HL-60/S4 treated with retinoic acid at 250 ng/mL for 4 days and 3 days (cell line): Measurements from ENCODE around the gene UBE2A.

Experiments used
- in situ Hi-C: fragments of 300-500 bp; cut with MboI; formaldehyde crosslinking; loops from 2 replicates; pipeline ENCODE4 v1.7.0; 2022; ENCODE audit warnings: low sequenced_read_pairs

UBE2A gene

DNA sequence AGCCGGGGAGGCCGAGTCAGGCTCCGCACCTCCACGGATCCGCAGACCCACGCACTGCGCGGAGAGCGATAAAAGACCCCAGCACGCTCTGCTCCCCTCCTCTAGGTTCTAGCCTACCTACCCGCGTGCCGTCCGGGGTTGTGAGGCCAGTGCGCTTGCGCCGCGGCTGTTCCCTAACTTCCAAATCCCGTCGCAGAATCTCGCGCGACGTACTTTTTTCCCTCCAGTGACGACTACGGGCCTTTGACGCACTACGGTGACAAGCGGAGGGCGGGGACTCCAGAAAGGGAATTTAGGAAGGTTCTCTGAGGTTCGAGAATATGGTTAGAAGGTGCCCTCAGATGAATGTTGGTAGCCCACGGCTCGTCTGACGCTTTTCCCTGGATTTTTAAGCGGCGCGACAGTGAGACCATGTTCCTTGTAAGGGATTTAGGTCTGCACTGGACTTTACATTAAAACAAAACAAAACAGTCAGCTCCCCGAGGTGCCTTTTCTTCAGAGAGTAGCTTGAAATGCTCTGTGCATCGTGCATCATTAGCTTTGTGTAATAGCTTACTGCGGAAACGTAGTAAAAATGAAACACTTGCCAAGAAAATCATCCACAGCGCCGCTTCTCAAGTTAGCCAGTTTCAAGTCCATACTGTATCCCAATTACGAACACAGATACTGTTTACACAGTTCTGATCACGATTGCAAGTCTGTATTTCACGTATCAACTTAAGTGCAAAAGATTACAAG, 32.1 kb downstream of the UBE2A start, which contains the start of gene NKRF:
Gene NKRF, minus strand, starts transcription at position 145 of the 738 bp plus-strand sequence.
- in situ Hi-C loops, result no loop called here

DNA sequence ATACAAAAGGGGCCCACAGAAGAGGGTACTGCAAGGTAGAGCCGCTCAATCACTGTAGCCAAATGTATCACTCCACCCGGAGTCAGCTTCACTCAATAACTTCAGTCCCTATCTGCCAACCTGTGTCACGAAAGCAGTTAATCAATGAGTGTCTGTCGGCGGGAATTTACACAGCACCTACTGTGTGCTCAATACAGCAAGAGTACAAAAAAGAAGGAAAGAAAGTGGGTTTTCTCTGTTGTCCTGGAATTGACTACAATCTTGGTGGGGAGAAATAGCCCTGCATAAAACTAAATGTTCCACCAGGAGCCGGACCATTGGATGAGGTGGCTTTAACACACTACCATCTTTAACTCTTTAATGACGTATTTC, 32.6 kb downstream of the UBE2A start:
- in situ Hi-C loops, result no loop called here

GRCh38 chrX:119614776-119615175, 40.4 kb downstream of the UBE2A start:
- in situ Hi-C loops, result no loop called here

- in situ Hi-C loops, result no loop called here
These were observed 43.3 kb downstream of the UBE2A start for GRCh38 chrX:119617517-119618164.

DNA sequence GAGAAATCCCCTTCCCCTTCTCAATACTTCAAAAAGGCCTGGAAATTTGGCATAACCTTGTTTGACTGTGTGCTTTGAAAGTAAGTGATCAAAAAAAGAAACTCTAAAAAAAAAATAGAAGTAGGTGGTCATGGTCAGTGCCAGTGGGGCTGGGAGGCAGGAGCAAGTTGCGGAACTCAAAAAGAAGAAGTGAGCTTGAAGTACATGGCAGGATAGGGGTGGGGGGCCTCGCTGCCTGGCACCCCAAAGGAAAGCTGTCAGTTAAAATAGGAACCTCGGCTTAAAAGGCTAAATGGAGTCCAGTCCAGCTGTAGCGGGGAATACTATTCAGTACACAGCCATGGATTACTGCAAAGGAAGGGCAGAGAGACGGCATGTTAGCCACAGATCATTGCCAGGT, 44.1 kb downstream of the UBE2A start:
- in situ Hi-C loops, result no loop called here

GRCh38 chrX:119622356-119623232, 48.2 kb downstream of the UBE2A start:
- in situ Hi-C loops, result no loop called here

GRCh38 chrX:119624417-119624816, 50.1 kb downstream of the UBE2A start:
- in situ Hi-C loops, result no loop called here

DNA sequence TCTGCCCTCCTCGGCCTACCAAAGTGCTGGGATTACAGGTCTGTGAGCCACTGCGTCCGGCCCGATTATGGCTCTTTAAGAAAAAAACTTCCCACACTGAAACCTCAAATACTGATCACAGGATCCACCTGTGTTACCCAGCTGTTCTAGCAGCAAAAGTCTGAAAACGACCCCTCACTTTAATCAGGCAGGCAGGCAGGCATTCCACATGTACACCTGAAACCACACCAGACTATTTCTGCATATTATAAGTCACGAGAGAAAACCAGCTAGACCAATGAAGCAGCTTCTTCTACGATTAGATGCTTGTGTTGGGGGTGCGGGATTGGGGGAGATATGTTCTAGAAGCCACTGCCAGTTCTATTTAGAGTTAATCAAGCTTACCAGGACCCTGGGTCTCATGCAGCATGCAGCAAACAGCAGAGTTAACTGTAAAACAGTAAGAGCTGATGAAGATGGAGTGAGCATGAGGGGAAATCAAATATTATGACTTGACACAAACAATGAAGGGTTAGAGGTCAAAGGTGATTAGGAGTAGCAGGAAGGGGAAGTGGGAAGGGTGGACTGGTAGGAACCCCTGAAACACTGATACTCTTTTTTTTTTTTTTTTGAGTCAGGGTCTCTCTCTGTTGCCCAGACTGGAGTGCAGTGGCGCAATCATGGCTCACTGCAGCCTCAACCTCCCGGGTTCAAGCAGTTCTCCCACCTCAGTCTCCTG, 50.7 kb downstream of the UBE2A start:
- in situ Hi-C loops, result no loop called here

- in situ Hi-C loops, result no loop called here
These were observed 51.5 kb downstream of the UBE2A start for GRCh38 chrX:119625843-119626242.
